ENCODE results near the gene RBM18.

RBM18 gene

GRCh38 chr9:122264360-122265148 is at the start of gene RBM18, which contains the start of gene MRRF:
Gene RBM18 (minus strand): TSS chr9:122264840. CDS start chr9:122261492, 3,348 bp downstream.
Gene MRRF (plus strand): TSS chr9:122264882. CDS start chr9:122270892, 6,010 bp downstream.
- peak in 1 of 2 experiments; percentile 53 for DNase-seq

GRCh38 chr9:122314165-122314564 is 49.5 kb upstream of the RBM18 start:
- no peak for DNase-seq

- DNase-seq = no peak
Measured at GRCh38 chr9:122309861-122310260, 45.2 kb upstream of the RBM18 start.

GRCh38 chr9:122307925-122308324 is 43.3 kb upstream of the RBM18 start:
- DNase-seq = no peak

- no peak for DNase-seq
Measured at GRCh38 chr9:122307061-122307460, 42.4 kb upstream of the RBM18 start.

GRCh38 chr9:122302237-122303093 is 37.8 kb upstream of the RBM18 start:
- DNase-seq = no peak

GRCh38 chr9:122297512-122297911 is 32.9 kb upstream of the RBM18 start:
- no peak for DNase-seq

GRCh38 chr9:122294531-122294930 is 29.9 kb upstream of the RBM18 start:
- no peak for DNase-seq

- no peak for DNase-seq
Measured at GRCh38 chr9:122291458-122291857, 26.8 kb upstream of the RBM18 start.

- no peak for DNase-seq
Measured at GRCh38 chr9:122287214-122287720, 22.6 kb upstream of the RBM18 start.

- DNase-seq = no peak
Measured at GRCh38 chr9:122286764-122287163, 22.1 kb upstream of the RBM18 start.

- no peak for DNase-seq
Measured at GRCh38 chr9:122281368-122281767, 16.7 kb upstream of the RBM18 start.

GRCh38 chr9:122277285-122277897 is 12.8 kb upstream of the RBM18 start:
- no peak for DNase-seq

GRCh38 chr9:122276096-122276495 is 11.5 kb upstream of the RBM18 start:
- DNase-seq = no peak

- no peak for DNase-seq
Measured at GRCh38 chr9:122274055-122274454, 9.4 kb upstream of the RBM18 start.

GRCh38 chr9:122268041-122268814 is 3.6 kb upstream of the RBM18 start:
- DNase-seq = no peak

GRCh38 chr9:122265149-122265915 is 692 bp upstream of the RBM18 start:
- DNase-seq = no peak

GRCh38 chr9:122263699-122264349 is 816 bp downstream of the RBM18 start:
- no peak for DNase-seq

GRCh38 chr9:122262073-122262472 is 2.6 kb downstream of the RBM18 start:
- no peak for DNase-seq

GRCh38 chr9:122261469-122261881 is 3.2 kb downstream of the RBM18 start:
- DNase-seq = no peak

- DNase-seq = no peak
Measured at GRCh38 chr9:122258886-122259415, 5.7 kb downstream of the RBM18 start.
